GM18870 (cell line): ENCODE measurements around the gene FH.

Experiments
- ATAC-seq: cut with Tn5 transposase; IDR thresholded peaks from one replicate; pipeline ENCODE4 v1.9.1; 2021; ENCODE audit warnings: moderate library complexity; ENCODE audit not compliant: unreplicated experiment

The FH gene

GRCh38 chr1:241460098-241460873 is 59.3 kb downstream of the FH start:
- no peak for ATAC-seq

GRCh38 chr1:241459186-241459802 is 60.3 kb downstream of the FH start:
- no peak for ATAC-seq

GRCh38 chr1:241457421-241457820 is 62.1 kb downstream of the FH start:
- ATAC-seq: no peak

DNA sequence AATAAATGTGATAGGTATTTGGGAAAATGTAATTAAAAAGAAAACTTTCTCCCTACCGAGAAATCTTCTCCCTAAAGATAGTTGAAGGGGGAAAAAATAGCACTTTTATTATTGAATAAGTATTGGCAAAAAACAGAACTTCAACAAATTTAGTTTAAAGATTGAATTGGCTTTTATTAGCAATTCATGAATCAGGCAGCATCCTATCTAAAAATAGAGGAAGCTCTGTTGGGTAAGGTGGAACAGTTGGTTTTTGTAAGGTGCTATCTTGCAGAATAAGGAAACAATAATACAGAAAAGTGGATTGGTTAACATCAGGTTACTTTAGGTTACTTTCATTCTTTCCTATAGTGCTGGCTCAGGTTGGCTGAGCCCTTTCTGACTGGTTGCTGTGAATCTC is 62.8 kb downstream of the FH start:
- ATAC-seq: no peak

DNA sequence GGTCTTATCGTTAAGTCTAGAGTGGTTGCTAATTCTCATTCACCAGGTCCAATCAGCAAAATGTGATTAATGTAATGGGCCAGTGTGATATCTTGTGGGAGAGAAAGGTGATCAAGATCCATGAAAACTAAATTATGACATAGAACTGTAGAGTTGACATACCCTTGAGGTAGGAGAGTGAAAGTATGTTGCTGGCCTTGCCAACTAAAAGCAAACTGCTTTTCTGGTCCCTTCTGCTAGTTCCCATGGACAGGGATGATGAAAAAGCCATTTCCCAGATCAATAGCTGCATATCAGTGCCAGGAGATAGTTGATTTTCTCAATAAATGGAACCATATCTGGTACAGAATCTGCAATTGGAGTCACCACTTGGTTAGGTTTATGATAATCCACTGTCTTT is 65.8 kb downstream of the FH start:
- no peak for ATAC-seq

DNA sequence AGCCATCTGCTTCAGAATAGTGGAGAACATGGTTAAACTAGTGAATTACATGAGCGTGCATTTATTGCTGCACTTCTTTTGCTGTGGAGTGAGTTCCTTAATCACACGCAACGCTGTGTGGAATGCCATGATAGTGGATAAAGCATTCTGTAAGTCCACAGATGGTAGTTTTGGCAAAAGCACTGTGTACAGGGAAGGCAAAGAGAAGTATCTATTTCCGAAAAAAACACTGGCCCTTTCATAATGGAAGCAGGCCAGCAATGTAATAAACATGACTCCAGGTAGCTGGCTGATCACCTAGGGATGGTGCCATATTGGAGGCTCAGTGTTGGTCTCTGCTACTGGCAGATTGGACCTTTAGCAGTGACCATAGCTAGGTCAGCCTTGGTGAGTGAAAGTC is 67.6 kb downstream of the FH start:
- ATAC-seq: no peak
